Breast epithelium (tissue), 3 donors: ENCODE data around the gene ATP23.

Experiments
- CTCF ChIP-seq, 3 donors: fragments of 450-650 bp; IDR thresholded peaks; one replicate each; pipeline ENCODE4 v1.5.1; 2016 to 2017; ENCODE audit warnings: antibody characterized with exemption in 3 of 3, mild to moderate bottlenecking in 3 of 3, moderate library complexity in 3 of 3
- POLR2A ChIP-seq: fragments of 450-650 bp; IDR thresholded peaks from one replicate; pipeline ENCODE4 v1.6.1; 2016; ENCODE audit warnings: antibody characterized with exemption, mild to moderate bottlenecking, moderate library complexity
- POLR2AphosphoS5 ChIP-seq, 3 donors: sonication (generic); formaldehyde crosslinking; IDR thresholded peaks; one replicate each; pipeline ENCODE4 v1.6.1; 2017; ENCODE audit warnings: antibody characterized with exemption in 3 of 3

- no peak for TF ChIP-seq CTCF (IDR thresholded peaks at IDR 0.05)
- peak; percentile 18 to 30 (median 19) for TF ChIP-seq POLR2AphosphoS5 (IDR thresholded peaks at IDR 0.05)
- no peak for TF ChIP-seq POLR2A
These were observed 42.2 kb upstream of the ATP23 start for GRCh38 chr12:57899010-57899662.
